CD4-positive, alpha-beta T cell treated with Interleukin-12 subunit alpha and Interleukin-12 subunit beta, for 1 hour (primary cell): Measurements from ENCODE around the gene DONSON.
A peak's percentile ranks its signal among the peaks of the same experiment; 100 is the strongest.

Source experiments
- DNase-seq: peaks from one replicate; pipeline ENCODE4 v3.0.0-alpha.2; 2020

The DONSON gene

GRCh38 chr21:33560965-33561364 is 27.5 kb downstream of the DONSON start:
- no peak for DNase-seq

- no peak for DNase-seq
These were observed 28.7 kb downstream of the DONSON start for GRCh38 chr21:33559813-33560212.

GRCh38 chr21:33558777-33559421 is 29.6 kb downstream of the DONSON start:
- no peak for DNase-seq

- DNase-seq, result no peak
These were observed 31.0 kb downstream of the DONSON start for GRCh38 chr21:33557447-33557846.

GRCh38 chr21:33554982-33555344 is 33.5 kb downstream of the DONSON start:
- DNase-seq, result no peak

GRCh38 chr21:33554236-33554981 is 34.1 kb downstream of the DONSON start:
- DNase-seq, result no peak

- DNase-seq, result no peak
These were observed 35.4 kb downstream of the DONSON start for GRCh38 chr21:33552999-33553598.

- no peak for DNase-seq
These were observed 36.1 kb downstream of the DONSON start for GRCh38 chr21:33552093-33552998.

GRCh38 chr21:33551664-33552063 is 36.8 kb downstream of the DONSON start:
- DNase-seq, result no peak

- no peak for DNase-seq
These were observed 37.5 kb downstream of the DONSON start for GRCh38 chr21:33550772-33551660.

- DNase-seq, result no peak
These were observed 38.4 kb downstream of the DONSON start for GRCh38 chr21:33549848-33550771.

- no peak for DNase-seq
These were observed 42.4 kb downstream of the DONSON start for GRCh38 chr21:33546086-33546485.

- no peak for DNase-seq
These were observed 43.9 kb downstream of the DONSON start for GRCh38 chr21:33544451-33545195.

- no peak for DNase-seq
These were observed 44.9 kb downstream of the DONSON start for GRCh38 chr21:33543505-33544129.

GRCh38 chr21:33542640-33543504 is 45.6 kb downstream of the DONSON start, which contains the start of gene SON:
Gene SON (plus strand): TSS chr21:33543038. CDS start chr21:33543093, 55 bp downstream.
- peak; percentile 98 for DNase-seq

GRCh38 chr21:33541756-33542639 is 46.5 kb downstream of the DONSON start, which contains the start of gene GART:
Gene GART (minus strand): TSS chr21:33542117. CDS start chr21:33539315, 2,802 bp downstream.
- peak; percentile 87 for DNase-seq

- peak; percentile 10 for DNase-seq
These were observed 47.3 kb downstream of the DONSON start for GRCh38 chr21:33541105-33541711.
